NCI-H146 (cell line): ENCODE measurements around the gene PGM2L1.
"Not testable (repeated sequence)": the region's sequence is repeated elsewhere in the genome, so short reads cannot be mapped to it uniquely, and the experiment has no call there.

Experiments used
- DNase-seq: peaks from one replicate; lab custom pipeline; 2025; lab: John Stamatoyannopoulos, UW

Gene PGM2L1

GRCh38 chr11:74338963-74339362 is 59.3 kb downstream of the PGM2L1 start:
- DNase-seq = no peak

- no peak for DNase-seq
These were observed 65.0 kb downstream of the PGM2L1 start for GRCh38 chr11:74333193-74333592.

GRCh38 chr11:74332291-74332690 is 65.9 kb downstream of the PGM2L1 start:
- no peak for DNase-seq

GRCh38 chr11:74331000-74331399 is 67.2 kb downstream of the PGM2L1 start:
- DNase-seq = not testable (repeated sequence)

GRCh38 chr11:74330075-74330858 is 68.0 kb downstream of the PGM2L1 start:
- DNase-seq = no peak

GRCh38 chr11:74327076-74327475 is 71.2 kb downstream of the PGM2L1 start:
- DNase-seq = no peak

GRCh38 chr11:74326665-74327064 is 71.6 kb downstream of the PGM2L1 start:
- no peak for DNase-seq

- no peak for DNase-seq
These were observed 72.3 kb downstream of the PGM2L1 start for GRCh38 chr11:74325649-74326645.

GRCh38 chr11:74322667-74323066 is 75.6 kb downstream of the PGM2L1 start:
- no peak for DNase-seq

GRCh38 chr11:74321487-74322188 is 76.6 kb downstream of the PGM2L1 start:
- DNase-seq = peak; percentile 48

GRCh38 chr11:74320538-74320937 is 77.7 kb downstream of the PGM2L1 start:
- DNase-seq = no peak

GRCh38 chr11:74319139-74319816 is 79.0 kb downstream of the PGM2L1 start:
- DNase-seq = no peak

- DNase-seq = no peak
These were observed 79.8 kb downstream of the PGM2L1 start for GRCh38 chr11:74318241-74318932.

- DNase-seq = no peak
These were observed 81.3 kb downstream of the PGM2L1 start for GRCh38 chr11:74316772-74317505.

GRCh38 chr11:74312326-74312725 is 85.9 kb downstream of the PGM2L1 start:
- no peak for DNase-seq

GRCh38 chr11:74311352-74311926 is 86.8 kb downstream of the PGM2L1 start, which contains the start of gene P4HA3:
Gene P4HA3 (minus strand): TSS chr11:74311640. CDS start chr11:74311611, 29 bp downstream.
- peak; percentile 60 for DNase-seq

GRCh38 chr11:74310857-74311256 is 87.4 kb downstream of the PGM2L1 start:
- DNase-seq = no peak

- DNase-seq = no peak
These were observed 90.8 kb downstream of the PGM2L1 start for GRCh38 chr11:74307434-74307833.

GRCh38 chr11:74306435-74307175 is 91.6 kb downstream of the PGM2L1 start:
- no peak for DNase-seq
